HepG2 (cell line): ENCODE results near the gene ZDHHC18. TPM values are rescaled to one million over a fixed set of nuclear protein-coding genes. Genes with fewer than 3 reads are reported as not detected.
"Not testable (repeated sequence)": the region's sequence is repeated elsewhere in the genome, so short reads cannot be mapped to it uniquely, and the experiment has no call there.

ENCODE experiments used
- ATAC-seq: fragments of 200-7000 bp; cut with Tn5 transposase; 3 replicates; pipeline ENCODE4 v1.9.1; 2020; ENCODE audit warnings: mild to moderate bottlenecking, moderate library complexity
- BruUV-seq: library from RNA; stranded (reverse); fragments of 400-500 nt; replicated peaks from 2 replicates; lab custom pipeline; 2021; lab: Mats Ljungman, UMichigan
- CTCF ChIA-PET: fragments of 300-600 bp; formaldehyde crosslinking; extraction: SDS; loops from one replicate; lab custom pipeline; 2021; ENCODE audit warnings: low total read pairs, inconsistent platforms, low intra/inter-chr PET ratio; lab: Yijun Ruan, JAX
- POLR2A ChIA-PET: fragments of 350-600 bp; sonication (Branson Sonifier 250); formaldehyde crosslinking; loops from one replicate; lab custom pipeline; 2020; ENCODE audit warnings: antibody characterized with exemption, inconsistent platforms; lab: Yijun Ruan, JAX
- DNase-seq: peaks from one replicate; pipeline ENCODE4 v3.0.0-alpha.2; 2015; ENCODE audit warnings: low spot score
- FAIRE-seq: peaks from 3 replicates; lab custom pipeline; 2011; peaks lifted over from hg19 to GRCh38; lab: Jason Lieb, UNC
- H2AFZ ChIP-seq: one replicate; pipeline ENCODE4 v1.6.1; 2011; ENCODE audit warnings: low read length, inconsistent platforms
- H3K27ac ChIP-seq: fragments of 300-600 bp; 3 replicates; pipeline ENCODE4 v1.8.0; 2011; ENCODE audit warnings: mixed run types, mild to moderate bottlenecking, mixed read lengths, low read length, inconsistent platforms; ENCODE audit not compliant: insufficient read depth; ENCODE audit errors: extremely low read length
- H3K27me3 ChIP-seq, 2 experiments: fragments of 200-600 bp in 1 of 2; 2 replicates in 1 of 2; 3 replicates in 1 of 2; pipeline versions ENCODE4 v1.6.0 to v1.8.0; 2011; ENCODE audit warnings: low read length in 2 of 2, mild to moderate bottlenecking in 2 of 2, moderate library complexity in 2 of 2, inconsistent platforms in 1 of 2; ENCODE audit not compliant: insufficient read depth in 2 of 2, control insufficient read depth in 1 of 2
- H3K36me3 ChIP-seq, 2 experiments: fragments of 200-600 bp in 1 of 2; replicated peaks in 1 of 2; 2 replicates in 1 of 2; 3 replicates in 1 of 2; pipeline versions ENCODE4 v1.5.1 to v1.8.0; 2011; ENCODE audit warnings: low read length in 2 of 2, inconsistent platforms in 1 of 2; ENCODE audit not compliant: insufficient read depth in 2 of 2, control insufficient read depth in 1 of 2
- H3K4me1 ChIP-seq: 2 replicates; pipeline ENCODE4 v1.5.1; 2012; ENCODE audit warnings: low read length, inconsistent platforms; ENCODE audit not compliant: insufficient read depth
- H3K4me2 ChIP-seq: 2 replicates; pipeline ENCODE4 v1.6.0; 2011; ENCODE audit warnings: low read depth, low read length, inconsistent platforms
- H3K4me3 ChIP-seq, 3 experiments: fragments of 200-600 bp in 1 of 3; sonication (generic), shearing (Covaris generic) in 1 of 3; replicated peaks in 1 of 3; 2 replicates each; pipeline ENCODE4 v1.5.1; 2011 to 2016; ENCODE audit warnings: low read length in 3 of 3, inconsistent platforms in 2 of 3, low read depth in 2 of 3, mild to moderate bottlenecking in 2 of 3, control low read depth in 1 of 3, mixed read lengths in 1 of 3; ENCODE audit not compliant: insufficient read depth in 1 of 3
- H3K79me2 ChIP-seq: one replicate; pipeline ENCODE4 v1.6.1; 2011; ENCODE audit warnings: low read length, inconsistent platforms; ENCODE audit not compliant: insufficient read depth
- H3K9ac ChIP-seq: 2 replicates; pipeline ENCODE4 v1.6.0; 2011; ENCODE audit warnings: mild to moderate bottlenecking, low read depth, low read length, inconsistent platforms; ENCODE audit not compliant: insufficient read depth
- H3K9me3 ChIP-seq: 2 replicates; pipeline ENCODE4 v1.5.1; 2012; ENCODE audit warnings: mild to moderate bottlenecking, low read length
- H4K20me1 ChIP-seq: 2 replicates; pipeline ENCODE4 v1.6.0; 2011; ENCODE audit warnings: inconsistent platforms, mild to moderate bottlenecking, low read length, moderate library complexity; ENCODE audit not compliant: insufficient read depth
- HIVEP1 ChIP-seq: sonication (generic); formaldehyde crosslinking; IDR thresholded peaks from 2 replicates; pipeline ENCODE4 v1.4.0; 2020; ENCODE audit warnings: mild to moderate bottlenecking, missing genetic modification reagents
- RFXAP ChIP-seq: sonication (generic); formaldehyde crosslinking; IDR thresholded peaks from 2 replicates; pipeline ENCODE4 v1.4.0; 2020; ENCODE audit warnings: missing genetic modification reagents, borderline replicate concordance
- SIN3A ChIP-seq: IDR thresholded peaks from 2 replicates; pipeline ENCODE4 v1.6.1; 2011; ENCODE audit warnings: low read depth, mild to moderate bottlenecking, control low read depth, low read length, borderline replicate concordance
- TCF7 ChIP-seq: sonication (generic); IDR thresholded peaks from 2 replicates; pipeline ENCODE4 v1.6.1; 2016; ENCODE audit warnings: antibody characterized with exemption, low read depth
- TRIM22 ChIP-seq: fragments of 450-650 bp; IDR thresholded peaks from 2 replicates; pipeline ENCODE4 v1.6.1; 2017
- ZKSCAN1 ChIP-seq: fragments of 150-350 bp; IDR thresholded peaks from 2 replicates; pipeline ENCODE4 v1.6.1; 2014; ENCODE audit warnings: low read length
- WGBS: methylation state at CpG from one replicate; pipeline ENCODE4 v1.1.6; 2017; ENCODE audit warnings: low lambda C conversion rate; 5-methylcytosine and 5-hydroxymethylcytosine counted together
- in situ Hi-C: cut with HindIII; loops from 2 replicates; pipeline ENCODE4 v1.10.0; 2017; ENCODE audit warnings: low pct_unique_long_range_greater_than_20kb; ENCODE audit not compliant: extremely low pct_ligation_motif_present
- intact Hi-C: fragments of 100-400 bp; cut with micrococcal nuclease; formaldehyde crosslinking; loops from one replicate; pipeline ENCODE4 v1.10.0; 2022; ENCODE audit not compliant: unreplicated experiment
- polyA plus RNA-seq, 8 experiments: library from polyadenylated mRNA; depleted of rRNA in 3 of 8; stranded (reverse) in 7 of 8; unstranded in 1 of 8; fragments of >200 nt; fragmentation: Illumina TruSeq in 4 of 8; extraction: Trizol in 4 of 8; gene quantifications; 2 replicates each; pipeline versions ENCODE4 v1.2.1 to v1.2.3, GENCODE V29; 2011 to 2016; ENCODE audit warnings: low read depth in 4 of 8, missing spikeins in 1 of 8, mixed read lengths in 1 of 8; ENCODE audit not compliant: insufficient read depth in 1 of 8
- total RNA-seq, 5 experiments: library from RNA; depleted of rRNA; stranded (reverse); fragments of >200 nt; fragmentation: Illumina TruSeq; extraction: Trizol; gene quantifications; 2 replicates each; pipeline ENCODE4 v1.2.3, GENCODE V29; 2016; ENCODE audit warnings: low read depth in 1 of 5

Gene ZDHHC18
- total and polyA plus RNA-seq, 2 of the 13 experiments (the other 11 are each of a cell fraction or from before 2014, with no cell fraction given) = 13.2 to 35.3 TPM

DNA sequence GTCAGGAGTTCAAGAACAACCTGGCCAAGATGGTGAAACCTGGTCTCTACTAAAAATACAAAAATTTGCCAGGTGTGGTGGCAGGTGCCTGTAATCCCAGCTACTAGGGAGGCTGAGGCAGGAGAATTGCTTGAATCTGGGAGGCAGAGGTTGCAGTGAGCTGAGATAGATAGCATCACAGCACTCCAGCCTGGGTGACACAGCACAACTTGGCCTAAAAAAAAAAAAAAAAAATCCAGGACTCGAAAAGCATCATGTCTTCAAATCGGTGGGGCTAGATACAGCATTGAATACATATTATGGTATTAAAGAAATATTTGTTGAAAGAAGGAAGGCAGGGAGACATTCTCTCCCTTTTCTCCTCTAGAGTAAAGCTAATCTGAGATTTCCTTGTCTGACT, 46.6 kb downstream of the ZDHHC18 start:
- ATAC-seq, H3K36me3 ChIP-seq, CTCF ChIA-PET, H3K27ac ChIP-seq, H2AFZ ChIP-seq, in situ Hi-C loops, H4K20me1 ChIP-seq, H3K9me3 ChIP-seq, DNase-seq, H3K4me2 ChIP-seq, H3K4me3 ChIP-seq, H3K9ac ChIP-seq, BruUV-seq, FAIRE-seq, H3K79me2 ChIP-seq, H3K27me3 ChIP-seq: not testable (repeated sequence)
- intact Hi-C loops = loop anchor here (10.0 kb wide), 1 partner anchor 268 kb away; no protein-coding TSS in a partner anchor
- H3K4me1 ChIP-seq = peaks cover 18% of the 10 kb centered on the region
- WGBS = 65% methylated on average over 2 of the region's 2 CpGs
- POLR2A ChIA-PET = interaction anchor here (1.4 kb wide), 1 partner anchor 8 kb away, joined by 8 read pairs; no protein-coding TSS in a partner anchor

DNA sequence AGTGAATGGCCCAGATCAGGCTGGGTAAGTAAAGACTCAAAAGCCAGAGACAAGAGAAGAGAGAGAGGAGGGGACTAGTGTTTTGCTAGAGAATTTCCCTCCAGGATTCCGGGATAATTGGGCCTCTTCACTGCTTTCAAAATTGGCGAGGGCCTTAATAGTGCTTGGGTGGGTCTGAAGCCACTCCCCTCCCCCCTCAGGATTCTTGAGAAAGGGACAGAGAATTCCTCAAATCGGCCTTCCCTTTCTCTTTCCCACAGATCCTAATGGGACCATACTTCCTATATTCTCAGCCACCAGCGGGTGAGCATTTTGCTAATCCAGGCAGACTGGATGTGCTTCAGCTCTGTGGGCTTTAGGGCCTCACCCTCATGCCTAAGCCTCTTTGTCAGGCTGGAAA, 48.4 kb downstream of the ZDHHC18 start:
- peaks cover 9% of the 10 kb centered on the region for H3K4me1 ChIP-seq
- TF ChIP-seq TCF7 (no peak), SIN3A (no peak), RFXAP (no peak), TRIM22 (no peak), HIVEP1 (no peak), ZKSCAN1 (no peak)
- ATAC-seq = no peak
- 87% methylated on average over 4 of the region's 4 CpGs for WGBS
- H4K20me1 ChIP-seq = no peaks in the 10 kb centered on the region
- peaks cover 11 to 14% of the 10 kb centered on the region in 2 experiments for H3K36me3 ChIP-seq
- no peak overlapping the region for H3K4me3 ChIP-seq
- DNase-seq = no peak
- no peak overlapping the region for H3K4me2 ChIP-seq
- intact Hi-C loops = loop anchor here (5.0 to 10.0 kb wide), 2 partner anchors 63 to 270 kb away; no protein-coding TSS in a partner anchor
- ChIA-PET POLR2A (no interaction called here), CTCF (no interaction called here)
- no peak overlapping the region for H3K9ac ChIP-seq
- in situ Hi-C loops = no loop called here
- H3K9me3 ChIP-seq = no peaks in the 10 kb centered on the region
- no peaks in the 10 kb centered on the region for H3K79me2 ChIP-seq
- no TSS peak for BruUV-seq
- no peak overlapping the region for H3K27ac ChIP-seq
- H2AFZ ChIP-seq = no peak overlapping the region
- H3K27me3 ChIP-seq = no peaks in the 10 kb centered on the region
- no peak for FAIRE-seq
